Body of pancreas (tissue), 4 donors: Measurements from ENCODE around the gene KREMEN1. TPM values are rescaled to one million over a fixed set of nuclear protein-coding genes. Genes with fewer than 3 reads are reported as not detected.

Experiments used
- ATAC-seq: fragments of 150-250 bp; one replicate; pipeline ENCODE4 v1.9.1; 2016
- DNase-seq, 4 donors: peaks; one replicate each; pipeline ENCODE4 v3.0.0-alpha.2; 2019
- H3K27ac ChIP-seq, 4 donors: fragments of 200-600 bp; sonication (generic); 1 replicate in 3 of 4; 2 replicates in 1 of 4; pipeline versions ENCODE4 v1.5.1 to v1.6.1; 2016 to 2019; ENCODE audit warnings: mild to moderate bottlenecking in 1 of 4, mixed read lengths in 1 of 4, moderate library complexity in 1 of 4
- H3K27me3 ChIP-seq, 2 donors: fragments of 200-600 bp; sonication (generic); one replicate each; pipeline ENCODE4 v1.6.0; 2016; ENCODE audit warnings: mild to moderate bottlenecking in 1 of 2
- H3K36me3 ChIP-seq, 2 donors: fragments of 200-600 bp; sonication (generic); replicated peaks in 1 of 2; 2 replicates each; pipeline ENCODE4 v1.5.1; 2016; ENCODE audit warnings: low read depth in 2 of 2; ENCODE audit not compliant: insufficient read depth in 1 of 2
- H3K4me1 ChIP-seq: fragments of 200-600 bp; sonication (generic); one replicate; pipeline ENCODE4 v1.6.0; 2016
- H3K4me3 ChIP-seq, 2 donors: fragments of 200-600 bp; sonication (generic); 1 replicate in 1 of 2; 2 replicates in 1 of 2; pipeline ENCODE4 v1.5.1; 2016 to 2019
- H3K9me3 ChIP-seq, 3 donors: fragments of 200-600 bp; sonication (generic); 1 replicate in 2 of 3; 2 replicates in 1 of 3; pipeline ENCODE4 v1.5.1; 2016
- POLR2A ChIP-seq, 3 donors: fragments of 450-650 bp; IDR thresholded peaks; one replicate each; pipeline ENCODE4 v1.6.1; 2016; ENCODE audit warnings: antibody characterized with exemption in 3 of 3, mild to moderate bottlenecking in 2 of 3
- WGBS, 2 donors: methylation state at CpG; one replicate each; pipeline ENCODE4 v1.1.5; 2017; 5-methylcytosine and 5-hydroxymethylcytosine counted together
- intact Hi-C: fragments of 100-400 bp; cut with DNase I; formaldehyde crosslinking; loops from one replicate; pipeline ENCODE4 v1.15.1; 2023
- total RNA-seq, 2 donors: library from RNA; depleted of rRNA; stranded (reverse); fragments of >200 nt; gene quantifications; one replicate each; pipeline ENCODE4 v1.1.0, GENCODE V29; 2016
- TF ChIP-seq, protein P1 (sequence below), 7 experiments: fragments of 450-650 bp in 4 of 7; fragments of 200-600 bp in 3 of 7; sonication (generic) in 3 of 7; IDR thresholded peaks; one replicate each; pipeline ENCODE4 v1.5.1; 2016 to 2019; ENCODE audit warnings: antibody characterized with exemption in 7 of 7

KREMEN1 gene
- total RNA-seq, 2 donors from 2014 or later: 6.6 to 7.3 TPM

DNA sequence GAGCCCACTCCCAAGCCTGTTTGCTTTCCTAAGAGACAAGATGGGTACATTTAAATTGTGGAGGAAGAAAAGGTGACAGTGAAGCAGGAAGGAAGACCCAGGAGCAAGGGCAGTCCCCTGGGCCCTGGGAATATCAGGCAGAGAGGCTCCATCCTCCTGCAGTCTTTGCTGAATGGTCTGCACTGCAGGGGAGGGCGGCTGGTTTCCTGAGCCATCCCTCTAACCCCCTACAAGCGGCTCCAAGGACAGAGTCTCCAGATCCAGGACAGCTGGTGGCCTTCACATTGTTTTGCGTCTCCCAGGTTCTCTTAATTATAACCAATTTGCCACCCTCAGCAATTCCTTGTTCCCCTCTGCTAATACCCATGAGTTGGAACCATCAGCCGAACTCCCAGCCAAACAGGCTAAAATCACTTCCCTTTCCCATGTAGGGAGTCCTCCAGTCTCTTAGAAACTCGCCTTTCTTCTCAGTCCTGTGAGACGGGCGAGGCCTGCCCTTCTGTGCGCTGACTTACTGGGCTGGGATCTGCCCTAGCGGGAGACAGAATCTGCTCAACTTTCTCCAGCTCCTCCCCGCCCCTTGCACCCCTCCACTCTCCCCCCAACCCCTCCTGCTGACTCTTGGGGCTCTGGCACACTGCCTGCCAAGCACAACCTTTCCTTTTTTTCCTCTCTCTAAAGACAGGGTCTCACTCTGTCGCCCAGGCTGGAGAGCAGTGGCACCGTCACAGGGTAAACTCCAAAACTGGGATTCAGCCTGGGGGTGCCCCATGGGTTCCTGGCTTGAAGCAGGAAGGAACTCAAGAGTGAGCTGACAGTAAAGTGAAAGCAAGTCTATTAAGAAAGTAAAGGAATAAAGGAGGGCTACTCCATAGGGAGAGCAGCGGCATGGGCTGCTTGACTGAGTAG lies 79.5 kb downstream of the KREMEN1 start:
- TF ChIP-seq, protein P1, sequence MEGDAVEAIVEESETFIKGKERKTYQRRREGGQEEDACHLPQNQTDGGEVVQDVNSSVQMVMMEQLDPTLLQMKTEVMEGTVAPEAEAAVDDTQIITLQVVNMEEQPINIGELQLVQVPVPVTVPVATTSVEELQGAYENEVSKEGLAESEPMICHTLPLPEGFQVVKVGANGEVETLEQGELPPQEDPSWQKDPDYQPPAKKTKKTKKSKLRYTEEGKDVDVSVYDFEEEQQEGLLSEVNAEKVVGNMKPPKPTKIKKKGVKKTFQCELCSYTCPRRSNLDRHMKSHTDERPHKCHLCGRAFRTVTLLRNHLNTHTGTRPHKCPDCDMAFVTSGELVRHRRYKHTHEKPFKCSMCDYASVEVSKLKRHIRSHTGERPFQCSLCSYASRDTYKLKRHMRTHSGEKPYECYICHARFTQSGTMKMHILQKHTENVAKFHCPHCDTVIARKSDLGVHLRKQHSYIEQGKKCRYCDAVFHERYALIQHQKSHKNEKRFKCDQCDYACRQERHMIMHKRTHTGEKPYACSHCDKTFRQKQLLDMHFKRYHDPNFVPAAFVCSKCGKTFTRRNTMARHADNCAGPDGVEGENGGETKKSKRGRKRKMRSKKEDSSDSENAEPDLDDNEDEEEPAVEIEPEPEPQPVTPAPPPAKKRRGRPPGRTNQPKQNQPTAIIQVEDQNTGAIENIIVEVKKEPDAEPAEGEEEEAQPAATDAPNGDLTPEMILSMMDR (IDR thresholded peaks at IDR 0.05): no peak
- H3K4me1 ChIP-seq: peaks cover 10% of the 10 kb centered on the region
- no peaks in the 10 kb centered on the region for H3K36me3 ChIP-seq
- H3K4me3 ChIP-seq: no peak overlapping the region
- intact Hi-C loops: loop anchor here (10.0 kb wide), 1 partner anchor 93 kb away; no protein-coding TSS in a partner anchor
- 63 to 70% methylated on average over 13 of the region's 13 CpGs for WGBS, 2 donors
- H3K9me3 ChIP-seq: no peaks in the 10 kb centered on the region
- H3K27ac ChIP-seq: peak overlapping the region in 2 of 4 donors; percentile 14 to 65
- H3K27me3 ChIP-seq: no peaks in the 10 kb centered on the region
- no peak for ATAC-seq
- DNase-seq: peak in 1 of 4 donors; percentile 31

DNA sequence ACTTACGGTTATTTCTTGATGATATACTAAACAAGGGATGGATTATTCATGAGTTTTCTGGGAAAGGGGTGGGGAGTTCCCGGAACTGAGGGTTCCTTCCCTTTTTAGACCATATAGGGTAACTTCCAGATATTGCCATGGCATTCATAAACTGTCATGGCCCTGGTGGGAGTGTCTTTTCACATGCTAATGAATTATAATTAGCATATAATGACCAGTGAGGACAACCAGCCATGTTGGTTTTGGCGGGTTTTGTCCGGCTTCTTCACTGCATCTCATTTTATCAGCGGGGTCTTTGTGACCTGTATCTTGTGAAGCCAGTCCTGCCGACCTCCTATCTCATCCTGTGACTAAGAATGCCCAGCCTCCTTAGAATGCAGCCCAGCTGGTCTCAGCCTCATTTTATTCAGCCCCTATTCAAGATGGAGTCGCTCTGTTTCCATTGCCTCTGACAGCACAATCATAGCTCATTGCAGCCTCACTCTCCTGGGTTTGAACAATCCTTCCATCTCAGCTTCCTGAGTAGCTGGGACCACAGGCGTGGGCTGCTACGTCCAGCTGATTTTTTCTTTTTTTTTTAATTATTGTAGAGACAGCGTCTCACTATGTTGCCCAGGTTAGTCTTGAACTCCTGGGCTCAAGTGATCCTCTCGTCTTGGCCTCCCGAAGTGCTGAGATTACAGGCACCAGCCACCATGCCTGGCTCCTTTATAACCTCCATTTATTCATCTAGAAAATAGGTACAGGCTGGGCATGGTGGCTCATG lies 80.3 kb downstream of the KREMEN1 start:
- H3K27me3 ChIP-seq: no peaks in the 10 kb centered on the region
- H3K36me3 ChIP-seq: no peaks in the 10 kb centered on the region
- TF ChIP-seq POLR2A (IDR thresholded peaks at IDR 0.05): no peak
- TF ChIP-seq, protein P1 (IDR thresholded peaks at IDR 0.05): no peak
- H3K9me3 ChIP-seq: no peaks in the 10 kb centered on the region
- WGBS, 2 donors: 88% methylated on average over 12 of the region's 12 CpGs
- H3K4me3 ChIP-seq: no peak overlapping the region
- H3K27ac ChIP-seq: peak overlapping the region in 2 of 4 donors; percentile 14 to 65
- peaks cover 10% of the 10 kb centered on the region for H3K4me1 ChIP-seq
- no peak for ATAC-seq
- DNase-seq: peak in 1 of 4 donors; percentile 16
- intact Hi-C loops: loop anchor here (10.0 kb wide), 1 partner anchor 92 kb away; no protein-coding TSS in a partner anchor

DNA sequence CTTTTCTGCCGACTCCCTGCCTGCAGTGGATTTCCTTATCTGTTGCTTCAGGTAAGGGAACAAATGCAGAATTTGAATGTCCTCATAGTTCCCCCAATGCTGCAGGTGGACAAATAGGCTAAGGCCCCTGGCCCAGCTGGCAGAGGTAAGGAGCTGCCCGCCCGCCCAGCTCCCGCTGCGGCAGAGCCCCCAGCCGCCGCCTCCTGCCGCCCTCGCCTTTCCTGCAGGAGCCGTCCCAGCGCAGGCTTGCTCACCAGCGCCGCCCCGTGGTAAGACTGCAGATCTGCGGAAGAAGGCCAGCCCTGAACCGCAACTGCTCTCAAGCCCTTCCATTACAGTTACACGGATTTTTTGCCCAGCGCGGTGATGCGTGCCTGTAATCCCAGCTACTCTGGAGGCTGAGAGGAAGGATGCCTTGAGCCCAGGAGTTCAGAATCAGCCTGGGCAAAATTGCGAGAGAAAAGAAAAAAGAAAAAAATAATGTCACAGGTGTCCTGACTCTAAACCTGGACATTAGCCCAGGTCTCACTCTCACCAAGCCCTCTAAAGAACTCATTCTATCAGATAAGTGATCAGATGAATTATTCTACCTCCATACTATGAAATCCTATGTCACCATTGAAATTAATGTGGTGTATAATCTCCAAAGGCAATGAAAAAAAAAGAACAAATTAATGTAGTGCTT lies 81.7 kb downstream of the KREMEN1 start:
- Histone ChIP-seq H3K27ac (no peak overlapping the region), H3K9me3 (no peaks in the 10 kb centered on the region), H3K4me1 (peaks cover 10% of the 10 kb centered on the region), H3K4me3 (no peak overlapping the region), H3K27me3 (no peaks in the 10 kb centered on the region), H3K36me3 (no peaks in the 10 kb centered on the region)
- intact Hi-C loops: loop anchor here (10.0 kb wide), 1 partner anchor 90 kb away; no protein-coding TSS in a partner anchor
- TF ChIP-seq POLR2A (IDR thresholded peaks at IDR 0.05): no peak
- TF ChIP-seq, protein P1 (IDR thresholded peaks at IDR 0.05): peak; percentile 84 to 95 (median 91)
- ATAC-seq (peak; percentile 93), DNase-seq (peak; percentile 69 to 74 (median 72))
- 1 to 2% methylated on average over 15 to 21 of the region's 21 CpGs for WGBS, 2 donors

DNA sequence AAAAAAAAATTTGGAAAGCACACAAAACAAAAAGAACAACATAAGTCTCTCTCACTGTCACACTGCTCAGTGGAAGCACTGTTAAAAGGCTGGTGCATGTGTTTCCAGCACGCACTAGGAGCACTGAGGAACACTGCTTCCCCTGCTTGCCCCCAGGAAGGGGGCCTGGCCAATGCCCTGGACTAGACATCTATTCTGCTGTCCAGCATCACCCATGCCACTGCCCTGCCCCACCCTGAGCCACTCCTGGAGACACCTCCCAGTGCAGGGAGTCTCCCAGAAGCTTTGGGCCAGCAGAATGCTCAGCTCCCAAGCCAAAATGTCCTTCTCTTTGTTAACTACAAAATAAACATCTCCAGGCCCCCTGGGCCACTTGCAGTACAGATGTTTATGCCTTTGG lies 83.1 kb downstream of the KREMEN1 start:
- Histone ChIP-seq H3K4me3 (no peak overlapping the region), H3K27ac (no peak overlapping the region), H3K9me3 (no peaks in the 10 kb centered on the region), H3K4me1 (peaks cover 10% of the 10 kb centered on the region), H3K27me3 (no peaks in the 10 kb centered on the region), H3K36me3 (no peaks in the 10 kb centered on the region)
- TF ChIP-seq, protein P1 (IDR thresholded peaks at IDR 0.05): no peak
- TF ChIP-seq POLR2A (IDR thresholded peaks at IDR 0.05): no peak
- intact Hi-C loops: loop anchor here (10.0 kb wide), 1 partner anchor 89 kb away; no protein-coding TSS in a partner anchor
- DNase-seq: no peak
- no peak for ATAC-seq
- WGBS, 2 donors: 71 to 100% methylated on average over 1 of the region's 1 CpG
